Measurements from ENCODE around the gene PTPN7. TPM values are rescaled to one million over a fixed set of nuclear protein-coding genes. Genes with fewer than 3 reads are reported as not detected.
"Not testable (repeated sequence)": the region's sequence is repeated elsewhere in the genome, so short reads cannot be mapped to it uniquely, and the experiment has no call there.

PTPN7 gene
- total RNA-seq, 4 donors from 2014 or later, result 0.79 to 8.5 (median 1.8) TPM; not detected in 1

GRCh38 chr1:202144402-202145067 is 15.9 kb downstream of the PTPN7 start, which contains the start of gene ARL8A:
ARL8A (minus strand) TSS chr1:202144737; CDS start chr1:202144572, 165 bp downstream.
- H3K9me3 ChIP-seq, result no peaks in the 10 kb centered on the region
- DNase-seq, result peak; percentile 49 to 76
- intact Hi-C loops (cut with DNase I; ENCODE audit: low total_unique reads), result no loop called here

DNA sequence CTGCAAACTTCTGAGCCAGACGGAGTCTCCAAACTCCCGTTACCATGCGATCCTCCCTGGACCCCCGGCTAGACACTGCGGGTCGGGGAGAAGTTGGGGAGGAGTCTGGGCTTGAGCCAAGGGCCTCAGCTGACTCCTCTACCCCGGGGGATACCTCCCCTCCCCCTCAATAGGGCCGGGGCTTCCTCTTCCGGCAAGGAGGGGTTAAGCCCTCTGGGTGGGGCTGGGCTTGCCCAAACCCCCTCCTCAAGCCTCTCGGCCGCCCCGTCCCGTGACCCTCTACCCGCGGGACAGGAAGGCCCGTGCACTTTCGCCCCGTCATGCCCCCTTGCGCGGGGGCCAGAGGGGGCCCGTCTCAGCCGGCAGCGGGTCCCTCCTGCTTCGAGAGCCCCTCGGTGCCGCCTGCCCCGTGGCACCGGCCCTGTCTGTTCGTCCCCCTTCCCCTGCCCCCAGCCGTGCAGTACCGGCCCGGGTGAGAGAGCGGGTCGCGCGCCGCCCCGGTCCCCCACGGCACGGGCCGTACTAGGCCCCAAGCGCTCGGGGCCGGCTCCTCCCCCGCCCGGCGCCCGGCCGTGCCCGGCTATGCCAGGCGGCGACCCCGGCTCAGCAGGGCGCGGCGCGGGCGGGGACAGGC is 16.5 kb downstream of the PTPN7 start:
- peak in 1 of 2 donors; percentile 51 for DNase-seq
- intact Hi-C loops (cut with DNase I; ENCODE audit: low total_unique reads), result no loop called here

More at GRCh38 chr1:202144402-202145067, 15.9 kb downstream of the PTPN7 start, which contains the start of gene ARL8A:
- no peaks in the 10 kb centered on the region for H3K27me3 ChIP-seq
- peak within 1 kb of the TSS; percentile 90 to 94 for H3K27ac ChIP-seq
- H3K4me1 ChIP-seq, result peaks cover 0 to 10% of the 10 kb centered on the region in 2 donors
- TF ChIP-seq POLR2A (IDR thresholded peaks at IDR 0.05) (peak; percentile 52 to 80), CTCF (IDR thresholded peaks at IDR 0.05) (no peak)
- peak within 1 kb of the TSS; percentile 81 to 99 for H3K4me3 ChIP-seq
- H3K36me3 ChIP-seq, result no peaks in the 10 kb centered on the region

DNA sequence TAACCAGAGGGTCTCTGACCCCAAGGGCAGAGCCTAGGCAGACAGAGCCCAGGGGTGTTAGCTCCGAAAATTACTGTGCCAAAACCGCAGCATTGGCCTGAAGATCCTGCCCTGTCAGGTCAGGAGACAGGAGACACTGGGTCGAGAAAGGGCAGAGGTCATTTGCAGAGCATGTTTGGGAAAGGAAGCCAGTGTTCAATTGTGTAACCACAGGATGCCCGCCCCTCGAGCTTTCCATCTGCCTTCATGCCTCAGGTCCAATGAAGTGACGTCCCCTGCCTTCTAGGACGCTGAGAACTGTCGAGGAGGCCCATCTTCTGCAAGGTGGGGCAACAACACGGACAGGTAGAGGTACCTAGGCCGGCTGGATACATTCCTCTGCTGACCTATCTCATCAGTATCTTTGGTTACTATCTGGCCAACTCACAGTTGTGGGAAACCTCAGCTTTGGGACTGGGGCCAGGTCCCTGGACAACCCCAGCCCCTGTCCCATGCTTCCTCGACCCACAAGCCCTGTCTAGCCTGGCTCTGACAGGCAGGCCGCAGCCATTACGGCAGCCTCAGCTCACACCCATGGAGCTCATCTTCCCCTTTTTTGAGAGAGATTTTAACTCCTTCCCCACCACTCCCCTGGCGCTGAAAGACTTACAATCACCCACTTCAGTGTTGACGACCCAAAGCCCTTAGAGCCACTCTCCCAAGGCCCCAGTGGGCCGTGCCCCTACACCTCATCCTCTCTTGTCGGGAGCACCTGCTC is 17.2 kb downstream of the PTPN7 start:
- Histone ChIP-seq H3K27ac (peak overlapping the region; percentile 90 to 94), H3K27me3 (no peaks in the 10 kb centered on the region), H3K36me3 (no peaks in the 10 kb centered on the region), H3K4me3 (peak overlapping the region; percentile 81 to 99), H3K4me1 (peaks cover 0 to 10% of the 10 kb centered on the region in 2 donors), H3K9me3 (no peaks in the 10 kb centered on the region)
- intact Hi-C loops (cut with DNase I; ENCODE audit: low total_unique reads), result no loop called here
- peak in 1 of 2 donors; percentile 63 for DNase-seq
- TF ChIP-seq CTCF (IDR thresholded peaks at IDR 0.05), result no peak
- TF ChIP-seq POLR2A (IDR thresholded peaks at IDR 0.05), result no peak

More for the DNA sequence above, 16.5 kb downstream of the PTPN7 start:
- TF ChIP-seq CTCF (IDR thresholded peaks at IDR 0.05) (no peak), POLR2A (IDR thresholded peaks at IDR 0.05) (no peak)
- no peaks in the 10 kb centered on the region for H3K27me3 ChIP-seq
- peak overlapping the region; percentile 81 to 99 for H3K4me3 ChIP-seq
- peaks cover 0 to 10% of the 10 kb centered on the region in 2 donors for H3K4me1 ChIP-seq
- no peaks in the 10 kb centered on the region for H3K9me3 ChIP-seq
- H3K27ac ChIP-seq, result peak overlapping the region; percentile 90 to 94
- H3K36me3 ChIP-seq, result no peaks in the 10 kb centered on the region

DNA sequence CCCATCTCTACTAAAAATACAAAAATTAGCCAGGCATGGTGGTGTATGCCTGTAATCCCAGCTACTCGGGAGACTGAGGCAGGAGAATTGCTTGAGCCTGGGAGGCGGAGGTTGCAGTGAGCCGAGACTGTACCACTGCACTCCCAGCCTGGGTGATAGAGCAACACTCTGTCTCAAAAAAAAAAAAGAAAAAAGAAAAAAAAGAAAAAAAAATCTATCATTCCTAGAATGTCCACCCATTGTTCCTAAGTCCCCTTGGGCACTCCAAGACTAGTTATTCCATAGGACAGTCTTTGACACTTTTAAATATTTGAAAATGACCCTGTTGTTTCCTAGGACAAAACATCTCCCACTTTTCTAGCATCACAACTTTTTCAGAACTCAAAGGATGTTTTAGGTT is 18.9 kb downstream of the PTPN7 start:
- H3K27me3 ChIP-seq; H3K4me3 ChIP-seq; intact Hi-C loops (cut with DNase I; ENCODE audit: low total_unique reads); H3K27ac ChIP-seq; H3K36me3 ChIP-seq; DNase-seq; H3K9me3 ChIP-seq: not testable (repeated sequence)
- peaks cover 0 to 10% of the 10 kb centered on the region in 2 donors for H3K4me1 ChIP-seq

GRCh38 chr1:202140833-202141232 is 19.6 kb downstream of the PTPN7 start:
- no peaks in the 10 kb centered on the region for H3K27me3 ChIP-seq
- H3K27ac ChIP-seq, result no peak overlapping the region
- no peaks in the 10 kb centered on the region for H3K36me3 ChIP-seq
- no peak overlapping the region for H3K4me3 ChIP-seq
- intact Hi-C loops (cut with DNase I; ENCODE audit: low total_unique reads), result no loop called here
- peaks cover 0 to 10% of the 10 kb centered on the region in 2 donors for H3K4me1 ChIP-seq
- TF ChIP-seq CTCF (IDR thresholded peaks at IDR 0.05) (no peak), POLR2A (IDR thresholded peaks at IDR 0.05) (no peak)
- DNase-seq, result no peak
- no peaks in the 10 kb centered on the region for H3K9me3 ChIP-seq

All from uterus (tissue), 4 donors.